ENCODE data around the gene GYS2.

GYS2 gene

GRCh38 chr12:21553329-21553675 is 51.3 kb downstream of the GYS2 start:
- Histone ChIP-seq H2AFZ (ENCODE audit: low read length) (no peak overlapping the region), H3K9ac (ENCODE audit: low read depth, low read length, poor library complexity, severe bottlenecking) (no peak overlapping the region), H3K4me3 (ENCODE audit: low read length, poor library complexity, severe bottlenecking) (no peak overlapping the region), H3K9me3 (ENCODE audit: insufficient read depth, low read depth, low read length) (no peaks in the 10 kb centered on the region), H4K20me1 (ENCODE audit: insufficient read depth, low read length, poor library complexity, severe bottlenecking) (no peaks in the 10 kb centered on the region), H3K36me3 (ENCODE audit: insufficient read depth, low read length) (no peaks in the 10 kb centered on the region), H3K4me2 (ENCODE audit: low read depth, low read length, poor library complexity, severe bottlenecking) (no peak overlapping the region), H3K79me2 (ENCODE audit: insufficient read depth, low read length) (no peaks in the 10 kb centered on the region), H3K9me2 (replicated peaks; ENCODE audit: low read depth, low read length) (no peaks in the 10 kb centered on the region), H3F3A (ENCODE audit: low read depth) (no peaks in the 10 kb centered on the region), H3K27me3 (ENCODE audit: insufficient read depth, low read length, poor library complexity, severe bottlenecking) (no peaks in the 10 kb centered on the region), H3K4me1 (ENCODE audit: insufficient read depth, low read length, poor library complexity, severe bottlenecking) (no peaks in the 10 kb centered on the region)
- TF ChIP-seq, protein P1, sequence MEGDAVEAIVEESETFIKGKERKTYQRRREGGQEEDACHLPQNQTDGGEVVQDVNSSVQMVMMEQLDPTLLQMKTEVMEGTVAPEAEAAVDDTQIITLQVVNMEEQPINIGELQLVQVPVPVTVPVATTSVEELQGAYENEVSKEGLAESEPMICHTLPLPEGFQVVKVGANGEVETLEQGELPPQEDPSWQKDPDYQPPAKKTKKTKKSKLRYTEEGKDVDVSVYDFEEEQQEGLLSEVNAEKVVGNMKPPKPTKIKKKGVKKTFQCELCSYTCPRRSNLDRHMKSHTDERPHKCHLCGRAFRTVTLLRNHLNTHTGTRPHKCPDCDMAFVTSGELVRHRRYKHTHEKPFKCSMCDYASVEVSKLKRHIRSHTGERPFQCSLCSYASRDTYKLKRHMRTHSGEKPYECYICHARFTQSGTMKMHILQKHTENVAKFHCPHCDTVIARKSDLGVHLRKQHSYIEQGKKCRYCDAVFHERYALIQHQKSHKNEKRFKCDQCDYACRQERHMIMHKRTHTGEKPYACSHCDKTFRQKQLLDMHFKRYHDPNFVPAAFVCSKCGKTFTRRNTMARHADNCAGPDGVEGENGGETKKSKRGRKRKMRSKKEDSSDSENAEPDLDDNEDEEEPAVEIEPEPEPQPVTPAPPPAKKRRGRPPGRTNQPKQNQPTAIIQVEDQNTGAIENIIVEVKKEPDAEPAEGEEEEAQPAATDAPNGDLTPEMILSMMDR (conservative IDR thresholded peaks at IDR 0.05; ENCODE audit: low read length) = no peak

DNA sequence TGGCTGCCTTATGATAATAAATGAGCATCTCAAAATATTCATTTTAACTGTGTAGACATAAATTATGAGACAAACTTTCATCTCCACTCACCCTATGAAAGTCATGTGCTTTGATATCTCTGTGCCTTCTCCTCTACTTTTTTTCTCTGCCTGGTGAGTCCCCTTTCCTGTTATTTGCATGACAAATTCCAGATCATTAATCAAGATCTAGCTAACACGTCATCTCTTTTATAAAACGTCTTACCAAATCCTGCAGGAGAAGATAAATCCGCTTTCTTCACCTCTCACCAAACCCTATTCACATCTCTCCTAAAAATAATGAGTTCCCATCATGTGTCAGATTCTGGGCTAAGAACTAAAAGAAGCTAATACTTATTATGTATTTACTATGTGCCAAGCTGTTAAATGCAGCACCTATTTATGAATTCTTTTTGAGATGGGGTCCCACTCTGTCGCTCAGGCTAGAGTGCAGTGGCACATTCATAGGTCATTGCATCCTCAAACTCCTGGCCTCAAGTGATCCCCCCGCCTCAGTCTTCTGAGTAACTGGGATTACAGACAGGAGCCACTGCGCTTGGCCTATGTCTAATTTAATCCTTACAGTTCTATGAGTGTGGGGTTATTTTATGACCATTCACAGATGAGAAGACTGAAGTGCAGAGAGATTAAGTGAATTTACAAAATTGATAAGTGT is 51.9 kb downstream of the GYS2 start:
- Histone ChIP-seq H3K36me3 (ENCODE audit: insufficient read depth, low read length) (no peaks in the 10 kb centered on the region), H3K9ac (ENCODE audit: low read depth, low read length, poor library complexity, severe bottlenecking) (no peak overlapping the region), H3K4me1 (ENCODE audit: insufficient read depth, low read length, poor library complexity, severe bottlenecking) (no peaks in the 10 kb centered on the region), H4K20me1 (ENCODE audit: insufficient read depth, low read length, poor library complexity, severe bottlenecking) (no peaks in the 10 kb centered on the region), H3K9me3 (ENCODE audit: insufficient read depth, low read depth, low read length) (no peaks in the 10 kb centered on the region), H3K9me2 (replicated peaks; ENCODE audit: low read depth, low read length) (no peaks in the 10 kb centered on the region), H3K79me2 (ENCODE audit: insufficient read depth, low read length) (no peaks in the 10 kb centered on the region), H3F3A (ENCODE audit: low read depth) (no peaks in the 10 kb centered on the region), H3K4me2 (ENCODE audit: low read depth, low read length, poor library complexity, severe bottlenecking) (no peak overlapping the region), H3K4me3 (ENCODE audit: low read length, poor library complexity, severe bottlenecking) (no peak overlapping the region), H2AFZ (ENCODE audit: low read length) (no peak overlapping the region), H3K27me3 (ENCODE audit: insufficient read depth, low read length, poor library complexity, severe bottlenecking) (no peaks in the 10 kb centered on the region)
- TF ChIP-seq, protein P1 (conservative IDR thresholded peaks at IDR 0.05; ENCODE audit: low read length) = no peak
- no peak for TF ChIP-seq EZH2phosphoT487 (IDR thresholded peaks at IDR 0.05; ENCODE audit: borderline replicate concordance)

DNA sequence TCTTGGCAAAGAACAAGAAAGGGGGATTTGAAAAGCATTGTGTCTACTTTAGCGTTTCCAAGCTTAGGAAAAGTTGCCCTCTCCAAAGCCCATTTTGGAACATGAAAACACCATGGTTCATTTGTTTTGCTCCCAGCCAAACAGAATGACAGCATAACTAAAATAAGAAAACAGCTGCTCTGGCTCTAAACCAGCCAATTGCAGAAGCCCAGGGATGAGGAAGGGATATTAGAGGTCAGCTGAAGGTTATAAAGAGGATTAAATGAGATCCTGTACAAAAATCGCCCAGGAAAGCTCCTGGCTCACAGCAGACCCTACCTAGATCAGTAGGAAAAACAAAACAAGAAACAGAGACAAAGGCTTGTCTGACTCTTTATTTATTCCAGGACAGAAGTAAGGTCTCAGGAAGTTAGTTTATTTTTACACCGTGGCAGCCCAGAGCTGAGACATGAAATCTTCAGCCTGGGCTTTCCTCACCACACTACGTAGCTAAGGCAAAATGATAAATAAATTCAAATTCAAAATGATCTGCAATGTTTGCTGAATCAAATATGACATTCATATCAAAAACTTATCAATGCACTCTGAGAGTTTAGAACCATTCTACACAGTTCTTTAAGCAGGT is 52.7 kb downstream of the GYS2 start:
- Histone ChIP-seq H3K27me3 (ENCODE audit: insufficient read depth, low read length, poor library complexity, severe bottlenecking) (no peaks in the 10 kb centered on the region), H3K4me1 (ENCODE audit: insufficient read depth, low read length, poor library complexity, severe bottlenecking) (no peaks in the 10 kb centered on the region), H3K9me2 (replicated peaks; ENCODE audit: low read depth, low read length) (no peaks in the 10 kb centered on the region), H3K9ac (ENCODE audit: low read depth, low read length, poor library complexity, severe bottlenecking) (no peak overlapping the region), H3K79me2 (ENCODE audit: insufficient read depth, low read length) (no peaks in the 10 kb centered on the region), H3K36me3 (ENCODE audit: insufficient read depth, low read length) (no peaks in the 10 kb centered on the region), H3F3A (ENCODE audit: low read depth) (no peaks in the 10 kb centered on the region), H3K9me3 (ENCODE audit: insufficient read depth, low read depth, low read length) (no peaks in the 10 kb centered on the region), H2AFZ (ENCODE audit: low read length) (no peak overlapping the region), H3K4me2 (ENCODE audit: low read depth, low read length, poor library complexity, severe bottlenecking) (no peak overlapping the region), H4K20me1 (ENCODE audit: insufficient read depth, low read length, poor library complexity, severe bottlenecking) (no peaks in the 10 kb centered on the region), H3K4me3 (ENCODE audit: low read length, poor library complexity, severe bottlenecking) (no peak overlapping the region)
- TF ChIP-seq, protein P1 (conservative IDR thresholded peaks at IDR 0.05; ENCODE audit: low read length) = no peak
- no peak for TF ChIP-seq EZH2phosphoT487 (IDR thresholded peaks at IDR 0.05; ENCODE audit: borderline replicate concordance)
